Transverse colon (tissue), 4 donors: ENCODE measurements around the gene CHCHD3.

Experiments
- EP300 ChIP-seq: sonication (generic); formaldehyde crosslinking; IDR thresholded peaks from one replicate; pipeline ENCODE4 v1.6.1; 2017; ENCODE audit warnings: antibody characterized with exemption, low read depth
- POLR2A ChIP-seq: fragments of 450-650 bp; IDR thresholded peaks from one replicate; pipeline ENCODE4 v1.6.1; 2016; ENCODE audit warnings: antibody characterized with exemption, mild to moderate bottlenecking, moderate library complexity
- POLR2AphosphoS5 ChIP-seq, 3 donors: sonication (generic); formaldehyde crosslinking; IDR thresholded peaks; one replicate each; pipeline ENCODE4 v1.6.1; 2016; ENCODE audit warnings: antibody characterized with exemption in 3 of 3
- TF ChIP-seq, protein P1 (sequence below), 5 experiments: fragments of 200-600 bp in 3 of 5; fragments of 450-650 bp in 2 of 5; sonication (generic) in 3 of 5; IDR thresholded peaks; 1 replicate in 2 of 5; 2 replicates in 3 of 5; pipeline ENCODE4 v1.5.1; 2016 to 2017; ENCODE audit warnings: antibody characterized with exemption in 5 of 5, inconsistent platforms in 3 of 5, mild to moderate bottlenecking in 2 of 5, moderate library complexity in 1 of 5

DNA sequence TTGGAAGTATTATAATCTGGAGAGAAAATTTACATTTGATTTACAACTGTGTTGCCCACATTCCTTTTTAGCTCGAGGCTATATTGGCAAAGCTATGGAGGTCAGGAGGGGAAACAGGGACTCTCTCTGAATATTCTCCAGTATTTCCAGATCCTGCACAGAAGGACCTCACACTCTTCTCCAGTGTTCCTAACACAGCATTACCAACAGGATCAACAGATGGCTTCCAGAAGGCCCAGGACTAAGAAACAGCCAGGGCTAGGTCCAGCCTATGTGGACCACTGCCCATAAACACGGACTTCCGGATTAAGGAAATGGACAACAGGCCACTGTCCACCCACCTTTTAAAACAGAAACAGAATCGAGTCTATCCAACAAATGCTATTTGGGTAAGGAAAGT is 65.3 kb downstream of the CHCHD3 start:
- TF ChIP-seq, protein P1, sequence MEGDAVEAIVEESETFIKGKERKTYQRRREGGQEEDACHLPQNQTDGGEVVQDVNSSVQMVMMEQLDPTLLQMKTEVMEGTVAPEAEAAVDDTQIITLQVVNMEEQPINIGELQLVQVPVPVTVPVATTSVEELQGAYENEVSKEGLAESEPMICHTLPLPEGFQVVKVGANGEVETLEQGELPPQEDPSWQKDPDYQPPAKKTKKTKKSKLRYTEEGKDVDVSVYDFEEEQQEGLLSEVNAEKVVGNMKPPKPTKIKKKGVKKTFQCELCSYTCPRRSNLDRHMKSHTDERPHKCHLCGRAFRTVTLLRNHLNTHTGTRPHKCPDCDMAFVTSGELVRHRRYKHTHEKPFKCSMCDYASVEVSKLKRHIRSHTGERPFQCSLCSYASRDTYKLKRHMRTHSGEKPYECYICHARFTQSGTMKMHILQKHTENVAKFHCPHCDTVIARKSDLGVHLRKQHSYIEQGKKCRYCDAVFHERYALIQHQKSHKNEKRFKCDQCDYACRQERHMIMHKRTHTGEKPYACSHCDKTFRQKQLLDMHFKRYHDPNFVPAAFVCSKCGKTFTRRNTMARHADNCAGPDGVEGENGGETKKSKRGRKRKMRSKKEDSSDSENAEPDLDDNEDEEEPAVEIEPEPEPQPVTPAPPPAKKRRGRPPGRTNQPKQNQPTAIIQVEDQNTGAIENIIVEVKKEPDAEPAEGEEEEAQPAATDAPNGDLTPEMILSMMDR (IDR thresholded peaks at IDR 0.05) = no peak
- TF ChIP-seq POLR2AphosphoS5 (IDR thresholded peaks at IDR 0.05) (no peak), EP300 (no peak), POLR2A (no peak)
